GM23338 (cell line): ENCODE measurements around the gene TMCO1. TPM values are rescaled to one million over a fixed set of nuclear protein-coding genes. Genes with fewer than 3 reads are reported as not detected.

Experiments
- ATAC-seq: fragments of 200-7000 bp; cut with Tn5 transposase; 3 replicates; pipeline ENCODE4 v1.9.1; 2020
- DNase-seq: peaks from one replicate; pipeline ENCODE4 v3.0.0-alpha.2; 2015; ENCODE audit warnings: low spot score
- H2AFZ ChIP-seq: fragments of 200-600 bp; sonication (generic); 2 replicates; pipeline ENCODE4 v1.8.0; 2016; ENCODE audit warnings: antibody characterized with exemption, mild to moderate bottlenecking, moderate library complexity
- H3F3A ChIP-seq: fragments of 200-600 bp; sonication (generic); replicated peaks from 2 replicates; pipeline ENCODE4 v1.8.0; 2017; ENCODE audit warnings: antibody characterized with exemption, mixed run types, low read depth
- H3K27ac ChIP-seq: fragments of 200-600 bp; sonication (generic); 2 replicates; pipeline ENCODE4 v1.6.1; 2016; ENCODE audit warnings: low read depth
- H3K27me3 ChIP-seq: fragments of 200-600 bp; sonication (generic); 2 replicates; pipeline ENCODE4 v1.8.0; 2016; ENCODE audit warnings: mild to moderate bottlenecking, mixed run types, moderate library complexity; ENCODE audit not compliant: insufficient read depth
- H3K36me3 ChIP-seq: fragments of 200-600 bp; sonication (generic); 2 replicates; pipeline ENCODE4 v1.8.0; 2016; ENCODE audit warnings: mild to moderate bottlenecking; ENCODE audit not compliant: insufficient read depth
- H3K4me1 ChIP-seq: fragments of 200-600 bp; sonication (generic); 2 replicates; pipeline ENCODE4 v1.8.0; 2016; ENCODE audit warnings: mild to moderate bottlenecking, moderate library complexity; ENCODE audit not compliant: insufficient read depth
- H3K4me2 ChIP-seq: fragments of 200-600 bp; sonication (generic); 2 replicates; pipeline ENCODE4 v1.7.1; 2017; ENCODE audit warnings: mixed run types
- H3K4me3 ChIP-seq: fragments of 200-600 bp; sonication (generic); 2 replicates; pipeline ENCODE4 v1.6.1; 2016; ENCODE audit warnings: mixed run types
- H3K79me2 ChIP-seq: fragments of 200-600 bp; sonication (generic); replicated peaks from 2 replicates; pipeline ENCODE4 v1.8.0; 2017; ENCODE audit warnings: mild to moderate bottlenecking; ENCODE audit not compliant: insufficient read depth
- H3K9me2 ChIP-seq: fragments of 200-600 bp; sonication (generic); 2 replicates; pipeline ENCODE4 v1.8.0; 2017; ENCODE audit not compliant: insufficient read depth
- H4K20me1 ChIP-seq: fragments of 200-600 bp; sonication (generic); replicated peaks from 2 replicates; pipeline ENCODE4 v1.8.0; 2017; ENCODE audit warnings: mild to moderate bottlenecking; ENCODE audit not compliant: insufficient read depth
- H3K27ac Mint-ChIP-seq: 2 replicates; pipeline ENCODE4 v1.8.0; 2020; ENCODE audit warnings: inconsistent platforms, mild to moderate bottlenecking, moderate library complexity, mixed read lengths
- H3K27me3 Mint-ChIP-seq: 3 replicates; pipeline ENCODE4 v1.8.0; 2022; ENCODE audit warnings: low read depth, mild to moderate bottlenecking, moderate library complexity, mixed read lengths, inconsistent platforms; ENCODE audit not compliant: insufficient read depth, poor library complexity
- H3K36me3 Mint-ChIP-seq: 3 replicates; pipeline ENCODE4 v1.8.0; 2021; ENCODE audit warnings: low read depth, mild to moderate bottlenecking, inconsistent platforms, moderate library complexity, mixed read lengths
- H3K4me1 Mint-ChIP-seq: 3 replicates; pipeline ENCODE4 v1.8.0; 2020; ENCODE audit warnings: mild to moderate bottlenecking, inconsistent platforms, mixed read lengths
- H3K4me3 Mint-ChIP-seq: 3 replicates; pipeline ENCODE4 v1.8.0; 2021; ENCODE audit warnings: moderate library complexity, mild to moderate bottlenecking, inconsistent platforms, mixed read lengths
- H3K9me3 Mint-ChIP-seq: 3 replicates; pipeline ENCODE4 v1.8.0; 2020; ENCODE audit warnings: moderate library complexity, mild to moderate bottlenecking, inconsistent platforms, mixed read lengths
- CREB1 ChIP-seq: fragments of 250-450 bp; sonication (Bioruptor Pico); IDR thresholded peaks from 2 replicates; pipeline ENCODE4 v1.5.0; 2020; ENCODE audit warnings: low read depth, mild to moderate bottlenecking, moderate library complexity
- CTCF ChIP-seq, 2 experiments: fragments of 200-600 bp in 1 of 2; sonication (generic) in 1 of 2; conservative IDR thresholded peaks; 2 replicates each; pipeline versions ENCODE4 v1.5.1 to v1.6.1; 2016 to 2017; ENCODE audit warnings: antibody characterized with exemption in 2 of 2, low read depth in 2 of 2, mild to moderate bottlenecking in 2 of 2, moderate library complexity in 1 of 2
- ETS1 ChIP-seq: IDR thresholded peaks from 2 replicates; pipeline ENCODE4 v1.6.1; 2016; ENCODE audit warnings: antibody characterized with exemption
- EZH2 ChIP-seq: fragments of 200-600 bp; sonication (generic); IDR thresholded peaks from one replicate; pipeline ENCODE4 v1.8.0; 2017; ENCODE audit warnings: antibody characterized with exemption, mild to moderate bottlenecking, low read depth; ENCODE audit not compliant: unreplicated experiment
- EZH2phosphoT487 ChIP-seq: fragments of 200-600 bp; sonication (generic); IDR thresholded peaks from one replicate; pipeline ENCODE4 v1.8.1; 2018; ENCODE audit warnings: antibody characterized with exemption; ENCODE audit not compliant: unreplicated experiment
- JUNB ChIP-seq: IDR thresholded peaks from one replicate; pipeline ENCODE4 v1.6.1; 2016; ENCODE audit warnings: antibody characterized with exemption; ENCODE audit not compliant: unreplicated experiment
- NANOG ChIP-seq: IDR thresholded peaks from 2 replicates; pipeline ENCODE4 v1.6.1; 2016; ENCODE audit warnings: antibody characterized with exemption, borderline replicate concordance
- POLR2AphosphoS5 ChIP-seq: IDR thresholded peaks from 2 replicates; pipeline ENCODE4 v1.6.1; 2016; ENCODE audit warnings: antibody characterized with exemption, low read depth
- STAT1 ChIP-seq: IDR thresholded peaks from one replicate; pipeline ENCODE4 v1.6.1; 2016; ENCODE audit warnings: antibody characterized with exemption; ENCODE audit not compliant: unreplicated experiment
- ZNF114 ChIP-seq: fragments of 250-450 bp; sonication (Bioruptor Pico); IDR thresholded peaks from 2 replicates; pipeline ENCODE4 v1.5.0; 2020; ENCODE audit warnings: mild to moderate bottlenecking, moderate library complexity
- ZNF331 ChIP-seq: fragments of 250-450 bp; sonication (Bioruptor Pico); IDR thresholded peaks from 2 replicates; pipeline ENCODE4 v1.5.0; 2020; ENCODE audit warnings: low read depth, mild to moderate bottlenecking, moderate library complexity
- ZNF462 ChIP-seq: fragments of 250-450 bp; sonication (Bioruptor Pico); IDR thresholded peaks from 2 replicates; pipeline ENCODE4 v1.5.0; 2020; ENCODE audit warnings: mild to moderate bottlenecking, moderate library complexity
- polyA plus RNA-seq: library from polyadenylated mRNA; unstranded; fragments of >200 nt; fragmentation: Nextera tagmentation; extraction: Ambion mirVana; gene quantifications from 2 replicates; pipeline ENCODE4 v1.2.1, GENCODE V29; 2016
- total RNA-seq: library from RNA; depleted of rRNA; stranded (reverse); fragments of >200 nt; shearing (Covaris generic); gene quantifications from 2 replicates; pipeline ENCODE4 v1.2.3, GENCODE V29; 2014
- TF ChIP-seq, protein P1 (sequence below): IDR thresholded peaks from one replicate; pipeline ENCODE4 v1.6.1; 2018; ENCODE audit warnings: antibody characterized with exemption; ENCODE audit not compliant: unreplicated experiment

Gene TMCO1
- total and polyA plus RNA-seq, 2 experiments from 2014 or later = 38.3 to 116 TPM

- Mint-ChIP-seq H3K27ac (no peak overlapping the region), H3K4me3 (no peak overlapping the region), H3K36me3 (peaks cover 30% of the 10 kb centered on the region), H3K9me3 (no peaks in the 10 kb centered on the region), H3K27me3 (no peaks in the 10 kb centered on the region), H3K4me1 (peaks cover 5% of the 10 kb centered on the region; the same call in 2 of the 3 replicates)
- ATAC-seq = no peak
- Histone ChIP-seq H3K4me1 (no peaks in the 10 kb centered on the region), H4K20me1 (0 out of 2 replicates have a peak, but pooled peaks cover 6% of the 10 kb centered on the region), H3F3A (no peaks in the 10 kb centered on the region), H3K4me3 (no peak overlapping the region), H3K27ac (no peak overlapping the region), H3K79me2 (no peaks in the 10 kb centered on the region), H2AFZ (no peak overlapping the region), H3K36me3 (peaks cover 3% of the 10 kb centered on the region; the same call in 1 of the 2 replicates), H3K4me2 (no peak overlapping the region), H3K9me2 (no peaks in the 10 kb centered on the region), H3K27me3 (no peaks in the 10 kb centered on the region)
- TF ChIP-seq, protein P1, sequence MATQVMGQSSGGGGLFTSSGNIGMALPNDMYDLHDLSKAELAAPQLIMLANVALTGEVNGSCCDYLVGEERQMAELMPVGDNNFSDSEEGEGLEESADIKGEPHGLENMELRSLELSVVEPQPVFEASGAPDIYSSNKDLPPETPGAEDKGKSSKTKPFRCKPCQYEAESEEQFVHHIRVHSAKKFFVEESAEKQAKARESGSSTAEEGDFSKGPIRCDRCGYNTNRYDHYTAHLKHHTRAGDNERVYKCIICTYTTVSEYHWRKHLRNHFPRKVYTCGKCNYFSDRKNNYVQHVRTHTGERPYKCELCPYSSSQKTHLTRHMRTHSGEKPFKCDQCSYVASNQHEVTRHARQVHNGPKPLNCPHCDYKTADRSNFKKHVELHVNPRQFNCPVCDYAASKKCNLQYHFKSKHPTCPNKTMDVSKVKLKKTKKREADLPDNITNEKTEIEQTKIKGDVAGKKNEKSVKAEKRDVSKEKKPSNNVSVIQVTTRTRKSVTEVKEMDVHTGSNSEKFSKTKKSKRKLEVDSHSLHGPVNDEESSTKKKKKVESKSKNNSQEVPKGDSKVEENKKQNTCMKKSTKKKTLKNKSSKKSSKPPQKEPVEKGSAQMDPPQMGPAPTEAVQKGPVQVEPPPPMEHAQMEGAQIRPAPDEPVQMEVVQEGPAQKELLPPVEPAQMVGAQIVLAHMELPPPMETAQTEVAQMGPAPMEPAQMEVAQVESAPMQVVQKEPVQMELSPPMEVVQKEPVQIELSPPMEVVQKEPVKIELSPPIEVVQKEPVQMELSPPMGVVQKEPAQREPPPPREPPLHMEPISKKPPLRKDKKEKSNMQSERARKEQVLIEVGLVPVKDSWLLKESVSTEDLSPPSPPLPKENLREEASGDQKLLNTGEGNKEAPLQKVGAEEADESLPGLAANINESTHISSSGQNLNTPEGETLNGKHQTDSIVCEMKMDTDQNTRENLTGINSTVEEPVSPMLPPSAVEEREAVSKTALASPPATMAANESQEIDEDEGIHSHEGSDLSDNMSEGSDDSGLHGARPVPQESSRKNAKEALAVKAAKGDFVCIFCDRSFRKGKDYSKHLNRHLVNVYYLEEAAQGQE = no peak
- TF ChIP-seq JUNB (no peak), POLR2AphosphoS5 (no peak), ZNF114 (CRISPR knock-in tag) (no peak), EZH2phosphoT487 (no peak), CREB1 (CRISPR knock-in tag) (no peak), ETS1 (no peak), EZH2 (no peak), NANOG (no peak), ZNF462 (CRISPR knock-in tag) (no peak), STAT1 (no peak), ZNF331 (no peak), CTCF (conservative IDR thresholded peaks at IDR 0.05; ENCODE audit: low read depth in 2 of 2) (no peak)
- no peak for DNase-seq
Measured at GRCh38 chr1:165742194-165742593, 26.5 kb downstream of the TMCO1 start.
